NCI-H1694 (cell line): ENCODE data around the gene ZNF407.
A peak's percentile ranks its signal among the peaks of the same experiment; 100 is the strongest.

Experiments
- DNase-seq: peaks from one replicate; lab custom pipeline; 2025; lab: John Stamatoyannopoulos, UW

Gene ZNF407

GRCh38 chr18:74789078-74789477 is 191.4 kb downstream of the ZNF407 start:
- DNase-seq: no peak

- no peak for DNase-seq
Measured at GRCh38 chr18:74790451-74790850, 192.8 kb downstream of the ZNF407 start.

GRCh38 chr18:74791501-74792194 is 194.0 kb downstream of the ZNF407 start:
- no peak for DNase-seq

- no peak for DNase-seq
Measured at GRCh38 chr18:74793746-74794145, 196.1 kb downstream of the ZNF407 start.

- DNase-seq: no peak
Measured at GRCh38 chr18:74795751-74796150, 198.1 kb downstream of the ZNF407 start.

GRCh38 chr18:74796211-74796610 is 198.5 kb downstream of the ZNF407 start:
- no peak for DNase-seq

- DNase-seq: peak; percentile 90
Measured at GRCh38 chr18:74796841-74797576, 199.3 kb downstream of the ZNF407 start.

GRCh38 chr18:74797577-74798151 is 200.0 kb downstream of the ZNF407 start:
- no peak for DNase-seq

GRCh38 chr18:74799542-74799941 is 201.9 kb downstream of the ZNF407 start:
- no peak for DNase-seq

GRCh38 chr18:74800098-74800497 is 202.4 kb downstream of the ZNF407 start:
- no peak for DNase-seq

GRCh38 chr18:74803117-74803516 is 205.4 kb downstream of the ZNF407 start:
- no peak for DNase-seq

GRCh38 chr18:74803769-74804168 is 206.1 kb downstream of the ZNF407 start:
- DNase-seq: no peak

- DNase-seq: no peak
Measured at GRCh38 chr18:74804677-74805076, 207.0 kb downstream of the ZNF407 start.

GRCh38 chr18:74806073-74806472 is 208.4 kb downstream of the ZNF407 start:
- DNase-seq: no peak

- no peak for DNase-seq
Measured at GRCh38 chr18:74806700-74807416, 209.2 kb downstream of the ZNF407 start.

- DNase-seq: no peak
Measured at GRCh38 chr18:74817576-74817975, 219.9 kb downstream of the ZNF407 start.

GRCh38 chr18:74818516-74819175 is 221.0 kb downstream of the ZNF407 start:
- DNase-seq: no peak

- no peak for DNase-seq
Measured at GRCh38 chr18:74819433-74820059, 221.9 kb downstream of the ZNF407 start.

- DNase-seq: no peak
Measured at GRCh38 chr18:74820160-74820780, 222.6 kb downstream of the ZNF407 start.

GRCh38 chr18:74825460-74825859 is 227.8 kb downstream of the ZNF407 start:
- DNase-seq: no peak

- DNase-seq: no peak
Measured at GRCh38 chr18:74826572-74826971, 228.9 kb downstream of the ZNF407 start.
